Adrenal gland (tissue), 12 donors: Measurements from ENCODE around the gene AQP4. TPM values are rescaled to one million over a fixed set of nuclear protein-coding genes. Genes with fewer than 3 reads are reported as not detected.

Experiments
- DNase-seq, 7 donors: peaks; one replicate each; pipeline ENCODE4 v3.0.0-alpha.2; 2019 to 2020
- H3K27ac ChIP-seq, 5 donors: fragments of 200-600 bp; sonication (generic) in 4 of 5; 1 replicate in 3 of 5; 2 replicates in 2 of 5; pipeline versions ENCODE4 v1.5.1 to v1.8.0; 2016 to 2020; ENCODE audit warnings: mild to moderate bottlenecking in 1 of 5
- H3K27me3 ChIP-seq: fragments of 200-600 bp; 2 replicates; pipeline ENCODE4 v1.8.0; 2021
- H3K36me3 ChIP-seq, 2 donors: fragments of 200-600 bp; replicated peaks in 1 of 2; 1 replicate in 1 of 2; 2 replicates in 1 of 2; pipeline versions ENCODE4 v1.5.1 to v1.8.0; 2018 to 2022
- H3K4me1 ChIP-seq, 2 donors: fragments of 200-600 bp; replicated peaks in 1 of 2; 1 replicate in 1 of 2; 2 replicates in 1 of 2; pipeline versions ENCODE4 v1.5.1 to v1.8.0; 2018 to 2021
- H3K4me3 ChIP-seq, 4 donors: fragments of 200-600 bp; sonication (generic) in 3 of 4; one replicate each; pipeline ENCODE4 v1.5.1; 2016 to 2018
- H3K9me3 ChIP-seq, 3 donors: fragments of 200-600 bp; sonication (generic) in 1 of 3; replicated peaks in 1 of 3; 1 replicate in 2 of 3; 2 replicates in 1 of 3; pipeline versions ENCODE4 v1.5.1 to v1.8.0; 2016 to 2021
- POLR2A ChIP-seq, 2 donors: fragments of 450-650 bp; IDR thresholded peaks; one replicate each; pipeline ENCODE4 v1.6.1; 2017; ENCODE audit warnings: antibody characterized with exemption in 2 of 2, mild to moderate bottlenecking in 2 of 2, moderate library complexity in 1 of 2
- WGBS, 4 donors: extraction: QIAGEN DNeasy Blood & Tissue Kit in 2 of 4; methylation state at CpG; one replicate each; pipeline versions ENCODE4 v1.1.5 to v1.1.7; 2013 to 2017; 5-methylcytosine and 5-hydroxymethylcytosine counted together
- intact Hi-C, 2 donors: fragments of 100-400 bp; cut with DNase I; formaldehyde crosslinking; loops; one replicate each; pipeline versions ENCODE4 v1.14.1 to v1.15.0; 2022 to 2023
- polyA plus RNA-seq, 3 donors: library from polyadenylated mRNA; stranded (reverse); fragments of 200-250 nt in 2 of 3; fragments of 350-450 nt in 1 of 3; fragmentation: Illumina TruSeq in 1 of 3; extraction: RNeasy Lipid Tissue Mini Kit (QIAGEN cat#74804) in 1 of 3; gene quantifications; one replicate each; pipeline ENCODE4 v1.2.3, GENCODE V29; 2013 to 2014
- total RNA-seq, 9 donors: library from RNA; depleted of rRNA in 4 of 9; stranded (reverse); fragments of >200 nt in 4 of 9; fragments of 120-200 nt in 1 of 9; fragmentation: NEBNext Ultra II Directional in 1 of 9; extraction: Animal tissue kit (Norgen Biotek cat#: 25700) in 1 of 9; gene quantifications; one replicate each; pipeline versions ENCODE4 v1.1.0 to v1.2.4, GENCODE V29; 2013 to 2023
- TF ChIP-seq, protein P1 (sequence below), 6 experiments: fragments of 450-650 bp in 4 of 6; fragments of 200-600 bp in 2 of 6; sonication (generic) in 1 of 6; IDR thresholded peaks; 1 replicate in 5 of 6; 2 replicates in 1 of 6; pipeline versions ENCODE4 v1.5.1 to v1.8.0; 2016 to 2021; ENCODE audit warnings: antibody characterized with exemption in 6 of 6, mild to moderate bottlenecking in 2 of 6, moderate library complexity in 1 of 6
- donor health status: healthy with polysubstance abuse.
- donor health status: Bipolar disorder and iron deficiency.
- donor health status: DM: yes; HTN: yes; CAD: no.
- donor health status: DM: no; HTN: no; CAD: no.
- donor health status: DM: no; HTN: no; CAD: no.
- donor health status: DM: yes; HTN: yes; CAD: no.

Gene AQP4
- total and polyA plus RNA-seq, 12 donors, result under 0.01 to 0.69 (median 0.09) TPM; not detected in 4

DNA sequence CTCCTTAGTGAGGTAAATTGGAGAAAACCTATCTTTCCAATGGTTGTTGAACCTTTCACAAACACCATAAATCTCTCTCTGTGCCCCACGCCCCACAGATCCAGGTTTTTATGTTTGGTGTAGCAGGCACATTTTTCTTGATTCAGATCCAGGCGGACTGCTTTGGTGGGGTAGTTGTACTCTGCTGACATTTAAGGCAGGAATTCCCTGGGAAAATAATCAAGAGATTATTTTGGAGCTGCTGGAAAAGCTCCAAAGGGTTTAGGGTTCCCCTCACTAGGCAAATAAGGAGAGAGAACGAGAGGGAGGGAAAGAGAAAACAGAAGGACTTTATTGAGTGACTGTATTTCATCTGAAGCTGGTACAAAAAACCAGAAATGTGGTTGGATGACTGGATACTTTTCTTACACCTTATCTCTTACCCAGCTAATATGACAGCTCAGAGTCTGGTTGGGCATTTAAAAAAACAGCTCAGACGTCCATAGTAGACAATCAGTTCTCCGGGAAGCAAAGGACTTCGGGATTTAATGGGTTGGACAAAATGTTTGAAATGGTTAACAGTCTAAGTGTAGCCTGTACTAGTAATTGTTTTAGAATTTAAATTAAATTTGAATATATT is 3.6 kb upstream of the AQP4 start:
- 49 to 54% (median 50%) methylated on average over 6 of the region's 6 CpGs for WGBS, 4 donors
- no peaks in the 10 kb centered on the region for H3K36me3 ChIP-seq
- H3K9me3 ChIP-seq, result no peaks in the 10 kb centered on the region
- TF ChIP-seq, protein P1, sequence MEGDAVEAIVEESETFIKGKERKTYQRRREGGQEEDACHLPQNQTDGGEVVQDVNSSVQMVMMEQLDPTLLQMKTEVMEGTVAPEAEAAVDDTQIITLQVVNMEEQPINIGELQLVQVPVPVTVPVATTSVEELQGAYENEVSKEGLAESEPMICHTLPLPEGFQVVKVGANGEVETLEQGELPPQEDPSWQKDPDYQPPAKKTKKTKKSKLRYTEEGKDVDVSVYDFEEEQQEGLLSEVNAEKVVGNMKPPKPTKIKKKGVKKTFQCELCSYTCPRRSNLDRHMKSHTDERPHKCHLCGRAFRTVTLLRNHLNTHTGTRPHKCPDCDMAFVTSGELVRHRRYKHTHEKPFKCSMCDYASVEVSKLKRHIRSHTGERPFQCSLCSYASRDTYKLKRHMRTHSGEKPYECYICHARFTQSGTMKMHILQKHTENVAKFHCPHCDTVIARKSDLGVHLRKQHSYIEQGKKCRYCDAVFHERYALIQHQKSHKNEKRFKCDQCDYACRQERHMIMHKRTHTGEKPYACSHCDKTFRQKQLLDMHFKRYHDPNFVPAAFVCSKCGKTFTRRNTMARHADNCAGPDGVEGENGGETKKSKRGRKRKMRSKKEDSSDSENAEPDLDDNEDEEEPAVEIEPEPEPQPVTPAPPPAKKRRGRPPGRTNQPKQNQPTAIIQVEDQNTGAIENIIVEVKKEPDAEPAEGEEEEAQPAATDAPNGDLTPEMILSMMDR (IDR thresholded peaks at IDR 0.05), result no peak
- TF ChIP-seq POLR2A (IDR thresholded peaks at IDR 0.05), result no peak
- no peaks in the 10 kb centered on the region for H3K4me1 ChIP-seq
- intact Hi-C loops, result no loop called here
- no peaks in the 10 kb centered on the region for H3K27me3 ChIP-seq
- H3K27ac ChIP-seq, result no peak overlapping the region
- H3K4me3 ChIP-seq, result no peak overlapping the region
- DNase-seq, result no peak

DNA sequence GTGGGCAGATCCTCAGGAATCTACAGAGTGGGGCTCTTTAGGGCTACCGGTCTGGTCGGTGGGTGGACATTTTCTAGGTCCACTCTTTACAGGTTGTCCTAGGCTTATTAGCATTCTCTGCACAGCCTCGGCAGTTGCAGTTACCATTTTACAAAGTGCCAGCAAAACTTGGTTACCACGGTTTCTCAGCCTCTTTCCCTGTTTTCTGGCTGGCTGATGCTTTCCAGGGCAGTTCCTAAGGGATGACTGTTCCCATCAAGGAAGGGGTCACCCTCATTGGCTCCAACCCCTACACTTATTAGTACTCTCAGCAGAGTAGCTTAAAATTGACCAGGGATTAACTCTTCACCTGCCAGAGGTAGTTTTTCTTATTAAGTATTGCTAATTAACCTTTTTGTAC is 2.0 kb upstream of the AQP4 start:
- intact Hi-C loops, result no loop called here
- TF ChIP-seq POLR2A (IDR thresholded peaks at IDR 0.05), result no peak
- TF ChIP-seq, protein P1 (IDR thresholded peaks at IDR 0.05), result no peak
- Histone ChIP-seq H3K36me3 (no peaks in the 10 kb centered on the region), H3K27me3 (no peaks in the 10 kb centered on the region), H3K4me1 (no peaks in the 10 kb centered on the region), H3K4me3 (no peak overlapping the region), H3K9me3 (no peaks in the 10 kb centered on the region), H3K27ac (no peak overlapping the region)
- WGBS, 4 donors, result 70 to 76% (median 75%) methylated on average over 4 of the region's 4 CpGs
- DNase-seq, result no peak

DNA sequence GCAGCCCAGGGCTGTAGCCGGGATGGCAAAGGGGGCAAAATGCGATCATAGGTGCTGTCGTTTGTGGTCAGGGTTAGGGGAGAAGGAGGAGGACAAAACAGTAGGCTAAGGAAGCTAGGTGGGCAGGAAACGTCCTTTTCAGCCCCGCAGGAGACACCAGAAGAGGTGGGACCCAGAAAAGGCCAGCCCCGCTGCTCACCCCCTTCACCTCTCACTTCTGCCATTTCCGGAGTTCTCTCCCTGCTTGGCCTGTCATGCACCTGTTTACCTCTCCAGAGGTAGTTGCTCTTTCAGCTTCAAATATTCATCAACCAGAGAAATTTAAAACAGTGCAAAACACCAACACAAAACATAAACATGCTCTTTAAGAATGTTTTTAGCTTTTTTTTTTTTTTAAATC is 849 bp downstream of the AQP4 start:
- Histone ChIP-seq H3K4me1 (no peaks in the 10 kb centered on the region), H3K4me3 (no peak overlapping the region), H3K27ac (no peak overlapping the region), H3K36me3 (no peaks in the 10 kb centered on the region), H3K27me3 (peaks cover 3% of the 10 kb centered on the region), H3K9me3 (no peaks in the 10 kb centered on the region)
- intact Hi-C loops, result no loop called here
- TF ChIP-seq, protein P1 (IDR thresholded peaks at IDR 0.05), result no peak
- no peak for TF ChIP-seq POLR2A (IDR thresholded peaks at IDR 0.05)
- 67 to 76% (median 69%) methylated on average over 7 of the region's 7 CpGs for WGBS, 4 donors
- no peak for DNase-seq

DNA sequence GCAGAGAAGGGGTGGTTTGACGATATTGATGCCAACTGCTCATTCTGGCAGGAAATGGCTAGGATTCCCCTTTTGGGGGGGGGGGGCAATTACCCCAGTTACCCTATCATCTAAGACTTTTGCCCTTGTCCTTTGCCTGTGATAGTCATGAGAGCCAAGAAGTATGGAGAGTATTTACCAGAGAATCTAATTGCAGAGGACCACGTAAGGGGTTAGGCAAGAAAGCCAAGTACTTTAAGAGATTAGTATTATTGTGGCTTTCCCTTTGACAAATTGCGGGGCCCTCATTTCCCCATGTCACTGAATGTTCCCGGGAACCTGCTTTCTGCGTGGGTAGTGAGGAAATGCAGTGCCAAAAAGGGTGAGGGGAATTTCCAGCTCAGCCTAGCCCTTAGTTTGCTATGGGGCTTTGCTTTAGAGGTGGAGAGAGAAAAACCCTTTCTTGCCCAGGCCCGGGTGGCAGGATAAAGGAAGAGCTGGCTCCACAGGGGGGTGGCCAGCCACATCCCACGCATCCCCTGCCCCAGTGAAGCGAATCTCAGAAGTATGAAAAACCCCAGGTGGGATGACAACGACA is 1.5 kb downstream of the AQP4 start:
- no peak for DNase-seq
- 40 to 58% (median 49%) methylated on average over 9 of the region's 9 CpGs for WGBS, 4 donors
- H3K27me3 ChIP-seq, result peaks cover 3% of the 10 kb centered on the region
- no peaks in the 10 kb centered on the region for H3K4me1 ChIP-seq
- no peaks in the 10 kb centered on the region for H3K9me3 ChIP-seq
- intact Hi-C loops, result no loop called here
- TF ChIP-seq, protein P1 (IDR thresholded peaks at IDR 0.05), result no peak
- TF ChIP-seq POLR2A (IDR thresholded peaks at IDR 0.05), result no peak
- no peak overlapping the region for H3K4me3 ChIP-seq
- H3K27ac ChIP-seq, result no peak overlapping the region
- H3K36me3 ChIP-seq, result no peaks in the 10 kb centered on the region
